NCI-H2227 (cell line): Measurements from ENCODE around the gene NID2.

ENCODE experiments used
- DNase-seq: peaks from one replicate; lab custom pipeline; 2025; ENCODE audit not compliant: unreplicated experiment; lab: John Stamatoyannopoulos, UW

NID2 gene

DNA sequence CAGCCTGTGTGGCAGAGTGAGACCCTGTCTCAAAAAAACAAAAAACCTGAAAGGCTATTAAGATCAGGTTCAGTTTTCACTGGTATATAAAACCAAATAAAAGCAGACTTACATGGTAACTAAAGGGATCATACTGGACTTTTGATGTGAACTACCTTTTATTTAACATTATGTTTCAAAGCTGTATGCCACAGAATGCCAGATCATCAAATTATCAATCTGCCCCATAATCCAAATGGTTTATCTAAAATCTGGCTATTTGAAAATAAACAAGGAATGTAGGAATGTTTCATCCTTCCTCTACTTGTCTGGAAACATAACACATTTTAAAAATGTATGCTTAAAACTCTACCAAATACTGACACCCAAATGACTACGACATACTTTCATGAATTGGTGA lies 14.2 kb downstream of the NID2 start:
- DNase-seq = no peak

DNA sequence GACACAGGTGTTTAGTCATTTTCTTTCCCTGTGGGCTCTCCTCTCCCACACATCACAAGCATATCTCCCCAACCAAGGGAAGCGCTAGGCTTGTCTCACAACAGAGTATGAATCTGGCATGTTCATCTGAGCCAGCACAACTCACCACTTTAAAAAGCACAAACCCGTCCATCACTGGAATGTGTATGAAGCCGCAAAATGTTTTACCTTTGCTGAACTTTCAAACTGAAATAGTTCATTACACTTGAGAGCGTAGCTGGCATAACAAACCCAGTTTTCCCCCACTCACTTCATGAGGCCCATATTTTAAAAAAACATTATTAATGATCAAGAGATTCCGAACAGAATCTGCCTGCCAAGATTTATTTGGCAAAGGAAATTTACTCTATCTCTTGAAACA lies 15.8 kb downstream of the NID2 start:
- DNase-seq = no peak

DNA sequence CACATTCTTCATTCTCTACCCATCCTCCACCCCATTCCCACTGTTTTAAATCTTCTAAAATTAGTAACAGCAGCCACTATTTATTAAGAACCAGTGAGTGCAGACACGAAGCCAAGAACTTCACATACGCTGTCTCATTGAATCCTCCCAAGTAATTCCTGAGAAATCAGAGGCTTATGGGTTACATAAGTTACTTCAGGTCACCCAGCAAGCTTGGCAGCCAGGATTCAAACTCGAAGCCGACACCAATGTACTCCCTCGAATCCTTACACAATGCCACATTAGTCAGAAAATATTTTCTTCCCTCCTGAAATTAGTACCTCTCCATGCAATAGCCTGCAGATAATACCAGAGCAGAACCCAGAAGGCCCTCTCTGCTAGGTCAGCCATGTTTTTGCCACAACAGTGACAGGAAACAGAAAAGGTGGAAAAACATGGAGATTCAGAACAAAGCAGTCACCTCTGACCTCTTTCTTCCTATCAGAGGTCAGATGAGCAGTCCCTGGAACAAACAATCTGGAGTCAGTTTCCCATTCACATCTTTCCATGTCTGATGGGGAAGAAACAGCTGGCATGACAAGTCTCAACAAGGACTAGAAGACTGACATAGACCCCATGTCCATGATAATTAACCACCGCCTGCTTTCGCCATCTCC lies 16.4 kb downstream of the NID2 start:
- no peak for DNase-seq

DNA sequence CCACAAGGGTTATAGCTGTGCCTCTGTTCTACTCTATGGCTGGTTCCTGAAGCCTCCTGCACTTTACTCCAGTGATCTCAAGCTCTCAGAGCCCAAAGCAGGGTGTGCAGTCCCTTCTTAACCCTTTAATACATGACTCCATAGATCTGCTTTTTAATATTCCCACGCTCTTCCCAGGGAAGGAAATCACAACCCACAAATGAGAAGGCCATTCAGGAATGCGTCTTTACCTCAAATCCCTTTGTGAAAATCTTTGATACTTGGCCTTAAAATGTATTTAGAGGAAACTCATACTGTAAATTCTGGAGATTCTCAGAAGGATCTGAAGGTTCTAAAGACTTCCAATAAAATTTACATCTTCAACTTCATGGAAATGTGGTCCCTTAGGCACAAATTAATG lies 17.0 kb downstream of the NID2 start:
- DNase-seq = no peak

DNA sequence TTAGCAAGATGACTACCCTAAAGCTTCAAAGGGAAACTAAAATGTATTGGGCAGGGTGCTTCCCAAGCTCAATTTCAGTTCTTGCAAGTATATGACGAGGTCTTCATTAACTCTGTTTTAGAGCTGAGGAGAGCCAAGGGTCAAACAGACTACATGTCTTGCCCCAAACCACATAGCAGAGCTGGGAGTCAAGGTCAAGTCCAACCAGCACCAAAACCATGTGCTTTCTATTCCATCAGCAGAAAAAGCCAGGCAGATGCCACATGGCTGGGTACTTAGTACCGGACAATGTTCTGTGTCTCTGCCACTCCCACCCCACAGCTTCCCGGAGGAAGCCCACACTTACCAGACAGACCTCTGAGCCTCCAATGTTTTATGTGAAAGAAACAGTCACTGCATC lies 17.6 kb downstream of the NID2 start:
- DNase-seq = no peak

DNA sequence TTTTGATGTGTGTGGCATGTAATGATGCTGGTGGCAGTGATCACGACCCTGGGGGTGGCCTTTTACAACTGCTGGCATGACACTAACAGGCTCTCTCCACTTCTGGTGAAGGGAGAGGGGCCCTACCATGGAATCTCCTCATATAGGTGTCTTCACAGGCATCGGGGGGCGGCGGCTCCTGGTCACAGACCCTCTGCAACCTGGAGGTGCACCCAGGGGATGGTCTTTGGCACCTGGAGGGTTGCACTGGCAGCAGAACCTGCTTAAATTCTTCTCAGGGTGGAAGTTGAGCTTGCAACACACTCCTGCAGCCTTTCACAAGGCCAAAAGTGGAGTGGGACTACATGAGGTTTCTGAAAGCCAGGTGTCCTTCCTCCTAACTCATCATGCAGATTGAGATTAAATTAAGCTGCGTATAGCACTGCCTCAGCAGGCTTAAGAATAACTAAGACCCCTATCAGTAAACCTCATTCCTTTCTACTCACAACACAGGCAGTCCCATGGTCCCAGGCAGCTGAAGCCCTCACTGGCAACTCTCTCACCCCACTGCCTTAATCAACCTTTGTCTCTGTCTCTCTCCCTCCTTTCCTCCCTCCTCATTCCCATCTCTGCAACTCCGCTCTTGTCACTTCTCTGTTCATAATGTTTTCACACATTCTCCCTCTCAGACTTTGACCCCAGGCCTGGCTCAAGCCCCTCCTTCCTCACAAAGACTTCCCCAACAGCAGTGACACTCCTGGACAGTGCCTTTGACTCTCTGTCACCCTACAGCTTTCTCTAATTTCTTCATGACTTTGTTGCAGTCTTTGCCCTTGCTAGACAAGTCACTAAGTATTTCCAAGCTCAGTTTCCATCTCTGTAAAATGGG lies 18.9 kb downstream of the NID2 start:
- DNase-seq = no peak

DNA sequence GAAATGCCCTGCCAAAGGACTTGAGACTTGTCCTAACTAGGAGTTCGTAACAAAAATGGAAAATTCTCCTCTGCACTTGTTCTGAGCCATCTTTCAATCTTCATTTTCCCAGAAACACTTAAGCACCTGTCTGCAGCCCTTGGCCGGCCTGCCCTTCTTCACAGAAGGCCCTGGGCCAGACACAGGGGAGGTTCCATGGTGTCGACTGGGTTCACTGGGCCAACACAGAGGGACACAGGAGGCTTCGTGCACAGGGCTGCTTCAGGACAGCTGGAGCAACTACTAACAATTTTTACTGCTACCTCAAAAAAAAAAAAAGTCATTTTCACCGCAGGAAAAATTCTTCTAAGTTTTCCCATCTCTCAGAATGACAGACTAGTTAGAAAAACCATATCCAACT lies 19.6 kb downstream of the NID2 start:
- no peak for DNase-seq

DNA sequence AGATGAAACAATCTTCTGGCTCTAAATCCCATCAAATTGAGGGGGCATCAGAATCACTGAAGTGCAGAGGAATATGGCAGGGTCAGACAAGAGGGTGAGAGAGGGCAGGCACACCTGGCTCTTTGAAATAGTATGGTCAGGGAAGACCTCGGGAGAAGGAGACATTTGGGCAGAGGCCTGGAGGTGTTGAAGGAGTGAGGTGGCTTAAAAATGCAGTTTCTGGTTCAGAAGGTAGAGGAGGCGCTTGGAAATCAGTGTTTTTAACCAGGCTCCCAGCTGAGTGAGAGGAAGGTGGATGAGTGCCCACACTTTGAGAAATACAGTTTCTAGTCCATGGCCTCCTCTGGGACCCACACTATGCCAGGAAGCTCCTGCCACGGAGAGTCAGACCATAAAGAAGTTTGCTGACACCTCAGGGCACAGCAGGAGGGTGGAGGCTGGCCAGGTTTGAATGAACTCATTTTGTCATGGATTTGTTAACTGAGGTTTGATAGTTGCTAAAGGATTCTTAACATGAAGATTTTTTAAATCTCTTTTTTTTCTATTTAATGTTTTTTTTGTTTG lies 20.1 kb downstream of the NID2 start:
- no peak for DNase-seq

DNA sequence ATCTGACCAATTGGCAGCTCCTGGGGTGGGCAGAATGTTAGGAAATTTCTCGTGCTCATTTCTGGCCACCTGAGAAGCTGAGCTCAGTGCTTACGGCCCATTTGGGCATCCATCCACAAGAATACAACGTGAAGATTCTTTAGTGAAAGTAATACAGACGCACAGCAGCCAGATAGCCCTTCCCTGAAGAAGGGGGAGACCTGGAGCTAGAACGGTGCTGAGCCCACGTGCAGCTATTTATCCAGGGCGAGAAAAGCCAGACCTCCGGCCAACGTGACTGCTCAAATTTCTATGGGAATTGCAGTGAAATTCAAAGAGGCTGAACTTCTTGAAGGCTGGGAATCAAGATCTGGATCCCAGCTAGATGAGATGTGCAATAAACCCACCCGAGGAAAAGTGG lies 20.7 kb downstream of the NID2 start:
- no peak for DNase-seq

DNA sequence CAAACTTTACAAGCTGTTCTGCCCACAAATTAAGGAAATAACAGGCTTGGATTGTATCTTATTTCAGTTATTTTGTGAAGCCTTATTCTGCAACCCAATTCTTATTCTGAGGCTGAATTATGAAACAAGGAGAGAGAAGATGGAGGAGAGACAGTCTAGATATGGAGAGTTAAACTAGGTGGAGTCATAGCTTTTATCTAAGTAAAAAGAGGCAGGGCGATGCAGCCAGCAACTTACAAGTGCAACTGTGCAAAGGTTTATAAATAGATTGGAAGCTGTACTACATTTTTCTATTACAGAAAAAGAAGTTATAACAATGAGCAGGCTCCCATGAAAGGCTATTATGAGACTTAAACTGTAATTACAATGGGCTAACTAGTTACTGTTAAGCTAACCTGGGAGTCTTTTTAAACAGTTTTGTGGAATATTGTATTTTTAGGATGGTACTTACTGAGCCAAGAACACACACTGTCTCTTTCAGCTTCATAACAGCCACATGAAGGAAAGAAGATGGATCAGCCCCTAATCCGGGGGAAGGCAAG lies 22.4 kb downstream of the NID2 start:
- no peak for DNase-seq

DNA sequence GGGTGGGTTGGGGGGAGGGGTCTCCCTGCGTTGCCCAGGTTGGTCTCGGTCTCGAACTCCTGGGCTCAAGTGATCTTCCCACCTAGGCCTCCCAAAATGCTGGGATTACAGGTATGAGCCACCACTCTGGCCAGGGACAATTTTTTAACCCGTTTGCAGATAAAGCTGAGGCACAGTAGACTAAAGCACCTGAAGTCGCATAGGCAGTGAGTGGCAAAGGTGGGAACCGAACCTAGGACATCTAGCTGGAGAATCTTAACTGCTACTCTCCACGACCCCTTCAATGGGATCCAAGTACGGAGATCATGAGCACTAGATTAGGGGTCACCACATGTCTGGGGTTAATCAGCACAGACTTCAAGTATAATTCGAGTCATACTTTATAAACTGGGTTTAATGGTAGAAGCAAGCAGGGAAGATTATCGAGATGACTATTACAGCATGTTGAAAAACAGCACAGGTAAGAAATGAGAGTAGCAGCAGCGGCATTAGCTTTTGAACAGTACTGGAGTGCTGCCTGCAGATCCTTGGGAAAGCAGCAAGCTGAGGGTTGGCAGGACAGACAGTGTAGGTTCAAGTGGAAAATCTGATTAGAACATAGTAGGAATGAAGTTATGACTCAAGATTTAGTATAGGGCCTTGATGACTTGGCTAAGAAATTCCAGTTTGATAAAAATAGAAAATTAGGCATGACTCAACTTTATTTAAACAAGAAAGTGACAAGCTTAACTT lies 23.9 kb downstream of the NID2 start:
- no peak for DNase-seq

DNA sequence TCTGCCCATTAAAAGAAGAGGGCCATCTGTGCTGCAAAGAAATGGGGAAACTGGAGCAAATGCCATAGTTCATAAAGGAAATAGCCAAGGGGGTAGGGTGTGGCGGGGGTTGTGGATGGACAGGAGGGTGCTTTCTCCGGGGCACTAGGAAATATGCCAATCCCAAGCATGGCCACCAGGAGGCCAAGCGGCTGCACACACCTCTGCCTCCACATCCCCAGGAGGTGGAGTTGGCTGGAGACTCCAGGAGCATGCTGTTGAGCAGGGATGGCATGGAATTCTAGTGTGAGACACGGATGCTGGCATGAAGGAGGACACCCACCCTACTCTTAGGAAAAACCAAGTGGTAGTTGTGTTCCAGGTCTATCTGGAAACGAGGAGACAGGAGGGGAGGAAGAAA lies 25.2 kb downstream of the NID2 start:
- no peak for DNase-seq

DNA sequence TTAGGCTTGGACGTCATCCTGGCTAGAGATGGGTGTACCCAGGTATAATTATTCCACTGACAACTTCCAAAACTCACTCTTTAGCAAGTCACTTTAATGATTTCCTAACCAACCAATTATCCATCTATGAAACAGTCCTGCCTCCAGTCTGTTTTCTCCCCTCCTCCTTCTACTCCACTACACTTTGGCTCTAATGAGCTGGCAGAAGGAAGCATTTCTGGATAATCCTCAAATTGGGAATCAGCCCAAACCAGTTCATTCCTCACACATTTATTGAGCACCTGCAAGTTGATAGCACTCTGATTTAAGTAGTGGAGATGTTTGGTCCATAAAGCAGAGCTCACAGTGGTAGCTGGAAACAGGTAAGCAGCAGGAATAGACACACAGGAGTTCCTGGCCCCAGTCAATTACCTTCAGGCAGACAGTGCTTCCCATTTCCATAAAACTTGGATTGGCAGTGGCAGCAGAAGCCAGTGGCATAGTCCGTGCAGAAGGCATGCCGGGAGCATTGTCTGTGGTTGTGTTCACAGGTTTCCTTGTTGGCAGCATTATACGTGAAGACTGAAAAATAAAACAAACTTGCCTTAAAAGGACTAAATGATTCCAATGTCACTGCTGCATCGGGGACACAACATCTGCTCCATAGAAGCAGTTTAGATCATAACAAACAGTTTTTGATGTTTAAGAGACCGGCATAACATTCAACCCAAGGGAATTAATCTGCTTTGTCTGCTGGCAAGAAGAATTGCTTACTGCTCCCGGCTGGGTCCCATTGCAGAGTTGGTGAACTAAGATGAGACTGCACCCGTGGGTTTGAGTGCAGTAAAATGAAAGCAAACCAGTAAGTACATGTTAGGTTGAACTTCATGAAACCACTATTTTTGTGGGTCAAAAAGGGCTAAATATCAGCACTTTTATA lies 26.2 kb downstream of the NID2 start:
- DNase-seq = no peak

DNA sequence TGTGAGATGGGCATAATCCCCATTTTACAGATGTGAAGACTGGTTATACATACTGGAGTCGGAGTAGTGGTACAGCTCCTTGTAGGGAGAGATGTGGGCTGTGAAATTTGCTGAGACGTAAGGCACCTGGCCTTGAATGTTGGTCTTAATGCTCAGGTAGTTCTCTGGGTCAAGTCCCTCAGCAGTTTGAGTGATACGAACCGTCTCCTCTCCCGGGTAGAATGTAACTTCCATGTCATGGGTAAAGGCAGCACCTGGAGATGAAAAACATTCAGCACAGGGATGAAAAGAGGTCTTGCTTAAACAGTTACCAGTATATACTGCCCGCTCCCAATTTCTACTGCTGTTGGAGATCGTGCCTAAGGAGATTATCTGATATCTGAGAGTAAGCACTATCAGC lies 28.3 kb downstream of the NID2 start:
- DNase-seq = no peak

DNA sequence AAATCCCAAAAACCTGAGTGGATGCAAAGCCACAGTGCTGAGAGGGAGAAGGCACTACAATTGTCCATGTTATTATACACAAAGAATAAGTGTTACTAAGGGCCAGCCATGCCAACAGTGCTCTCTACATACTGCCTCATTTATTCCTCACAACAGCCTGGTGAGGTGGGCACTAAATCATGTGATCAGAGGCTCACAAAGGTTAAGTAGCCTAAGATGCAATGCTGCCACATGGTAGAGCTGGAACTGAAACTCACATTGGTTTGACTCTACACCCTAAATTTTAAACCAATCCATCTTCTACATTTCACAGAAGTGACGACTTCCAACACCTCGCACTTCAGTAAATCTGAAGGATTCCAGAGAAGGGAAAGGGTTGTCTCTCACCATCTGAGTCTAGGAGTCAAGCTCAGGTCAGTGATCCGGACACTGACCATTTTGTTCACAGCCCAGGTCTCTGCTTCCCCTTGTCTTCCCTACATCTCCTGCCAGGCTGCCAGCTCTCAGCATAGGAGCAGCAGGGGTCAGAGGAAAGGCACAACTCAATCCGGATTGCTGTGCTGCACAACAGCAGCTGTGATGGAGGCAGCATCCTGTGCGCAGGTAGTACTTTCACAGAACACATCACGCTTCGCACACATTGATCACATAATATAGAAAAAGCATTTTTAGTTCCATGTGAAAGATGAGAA lies 29.6 kb downstream of the NID2 start:
- no peak for DNase-seq

DNA sequence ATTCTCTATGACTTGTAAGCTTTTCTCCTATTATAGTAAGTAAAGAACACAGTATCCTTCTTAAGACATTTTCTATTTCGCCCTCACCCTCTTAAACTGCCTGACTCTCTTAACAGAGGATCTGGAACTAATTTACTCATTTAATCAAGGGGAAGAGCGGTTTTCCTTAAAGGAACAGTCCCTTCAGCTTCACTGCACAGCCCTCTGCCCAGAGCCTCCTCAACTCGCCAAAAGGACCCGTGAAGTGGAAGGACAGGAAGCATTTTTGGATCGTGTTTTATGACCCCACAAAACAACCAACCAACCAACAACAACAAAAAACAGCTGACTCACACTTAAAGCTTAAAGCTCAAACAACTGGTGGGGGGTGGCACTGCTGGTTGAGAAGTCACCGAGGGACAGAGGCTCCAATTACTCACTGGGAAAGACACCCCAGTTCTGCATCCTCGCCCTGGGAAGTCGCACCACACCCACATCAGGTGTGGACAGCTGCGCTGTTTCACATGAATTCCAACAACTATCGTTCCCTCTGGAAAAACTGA lies 35.7 kb downstream of the NID2 start:
- DNase-seq = no peak

DNA sequence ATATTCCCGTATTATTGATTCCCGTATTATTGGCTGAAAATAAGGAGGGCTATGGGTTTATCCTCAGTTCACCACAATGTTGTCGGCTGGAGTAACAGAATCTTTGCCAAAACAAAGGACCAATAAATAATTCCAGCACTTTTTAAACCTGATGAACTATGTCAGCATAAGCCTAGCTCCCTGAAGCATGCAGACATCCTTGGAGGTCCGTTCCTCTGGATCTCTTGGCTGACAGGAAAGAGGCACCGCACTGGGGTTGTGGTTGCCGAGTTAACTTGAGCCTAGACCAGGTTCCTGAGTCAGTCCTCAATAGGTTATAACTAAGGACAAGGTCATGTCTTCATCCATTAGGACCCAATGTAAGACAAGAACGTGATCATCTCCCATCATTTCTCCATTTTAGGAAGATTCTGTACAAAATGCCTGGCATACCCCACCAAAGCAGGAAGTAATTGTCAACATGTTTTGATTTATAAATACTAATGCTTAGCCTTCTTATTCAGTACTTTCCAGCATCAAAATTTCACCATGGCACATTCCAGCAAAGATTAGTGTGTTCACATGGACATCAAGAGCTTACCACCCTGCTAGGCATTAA lies 36.6 kb downstream of the NID2 start:
- DNase-seq = no peak

DNA sequence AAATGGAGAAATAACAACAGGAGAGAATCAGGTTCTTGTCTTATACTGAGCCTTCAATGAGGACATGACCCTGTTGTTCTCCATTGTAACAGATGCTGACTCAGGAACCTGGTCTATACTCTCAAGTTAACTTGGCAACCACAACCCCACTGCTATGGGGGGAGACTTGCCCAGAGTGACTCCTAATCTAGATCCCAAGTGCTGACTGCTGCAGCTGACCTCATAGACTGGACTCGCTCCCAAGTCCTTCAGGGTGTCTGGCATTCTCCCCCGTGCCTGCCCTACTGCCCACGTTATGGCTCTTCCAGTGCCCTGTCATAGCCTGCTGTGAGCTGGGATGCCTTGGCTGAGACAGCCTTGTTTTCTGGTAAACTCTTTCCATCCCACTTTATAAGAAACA lies 37.1 kb downstream of the NID2 start:
- no peak for DNase-seq

DNA sequence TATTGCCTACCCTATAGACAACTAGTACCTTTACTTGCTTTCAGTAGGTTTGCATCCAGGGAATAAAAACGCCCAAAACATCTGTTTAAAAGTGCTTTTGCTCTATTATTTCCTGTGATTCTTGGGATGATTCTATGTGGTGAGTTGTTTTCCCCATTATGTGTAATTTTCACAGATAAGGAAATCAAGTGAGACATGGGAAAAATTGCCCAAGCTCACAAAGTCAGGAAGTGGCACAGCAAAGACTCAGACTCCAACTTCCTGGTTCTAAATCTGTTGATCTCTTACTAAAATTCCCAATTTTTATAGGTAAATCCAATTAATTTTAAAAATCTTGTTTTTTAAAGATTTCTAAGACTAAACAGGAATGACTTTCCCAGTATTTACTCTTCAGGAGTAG lies 39.0 kb downstream of the NID2 start:
- DNase-seq = no peak
